ENCODE data around the gene RABGGTA. TPM values are rescaled to one million over a fixed set of nuclear protein-coding genes. Genes with fewer than 3 reads are reported as not detected.

The RABGGTA gene
- total and polyA plus RNA-seq, 2 donors (not counting 1 experiment from before 2014, with no cell fraction given), result 15.1 to 21.0 TPM

DNA sequence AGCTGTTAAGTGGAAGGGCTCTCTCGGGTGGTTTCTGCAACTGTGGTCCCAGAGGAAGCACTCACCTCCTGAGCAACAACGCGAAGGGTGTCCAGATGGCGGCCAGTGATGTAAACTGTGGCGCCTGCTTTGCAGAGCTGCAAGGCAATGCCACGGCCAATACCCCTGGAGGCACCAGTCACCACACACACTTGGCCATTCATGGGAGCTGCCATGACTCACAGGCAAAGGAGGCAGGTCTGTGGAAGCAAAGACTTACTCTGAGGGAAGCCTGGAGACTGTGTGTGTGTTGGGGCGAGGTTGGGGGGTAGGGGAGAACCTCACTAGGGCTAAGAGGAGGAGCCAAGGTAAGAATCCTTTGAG lies 27.5 kb upstream of the RABGGTA start:
- peaks cover 11% of the 10 kb centered on the region for H3K79me2 ChIP-seq (ENCODE audit: control insufficient read depth, insufficient read depth, low read length)
- peak overlapping the region; percentile 88 for H3K27ac ChIP-seq (ENCODE audit: insufficient read depth, low read length)
- H3K4me3 ChIP-seq (replicated peaks in 1 of 4; ENCODE audit: control extremely low read depth in 1 of 4, insufficient read depth in 1 of 4, low read depth in 3 of 4, low read length in 4 of 4), result peak overlapping the region; percentile 95 to 99 (median 96)
- H3K36me3 ChIP-seq (ENCODE audit: control insufficient read depth, insufficient read depth, low read length), result peaks cover 20% of the 10 kb centered on the region
- no peak for TF ChIP-seq EZH2 (IDR thresholded peaks at IDR 0.05; ENCODE audit: low read length, missing control alignments)
- TF ChIP-seq, protein P1, sequence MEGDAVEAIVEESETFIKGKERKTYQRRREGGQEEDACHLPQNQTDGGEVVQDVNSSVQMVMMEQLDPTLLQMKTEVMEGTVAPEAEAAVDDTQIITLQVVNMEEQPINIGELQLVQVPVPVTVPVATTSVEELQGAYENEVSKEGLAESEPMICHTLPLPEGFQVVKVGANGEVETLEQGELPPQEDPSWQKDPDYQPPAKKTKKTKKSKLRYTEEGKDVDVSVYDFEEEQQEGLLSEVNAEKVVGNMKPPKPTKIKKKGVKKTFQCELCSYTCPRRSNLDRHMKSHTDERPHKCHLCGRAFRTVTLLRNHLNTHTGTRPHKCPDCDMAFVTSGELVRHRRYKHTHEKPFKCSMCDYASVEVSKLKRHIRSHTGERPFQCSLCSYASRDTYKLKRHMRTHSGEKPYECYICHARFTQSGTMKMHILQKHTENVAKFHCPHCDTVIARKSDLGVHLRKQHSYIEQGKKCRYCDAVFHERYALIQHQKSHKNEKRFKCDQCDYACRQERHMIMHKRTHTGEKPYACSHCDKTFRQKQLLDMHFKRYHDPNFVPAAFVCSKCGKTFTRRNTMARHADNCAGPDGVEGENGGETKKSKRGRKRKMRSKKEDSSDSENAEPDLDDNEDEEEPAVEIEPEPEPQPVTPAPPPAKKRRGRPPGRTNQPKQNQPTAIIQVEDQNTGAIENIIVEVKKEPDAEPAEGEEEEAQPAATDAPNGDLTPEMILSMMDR (conservative IDR thresholded peaks at IDR 0.05 in 1 of 2, IDR thresholded peaks at IDR 0.05 in 1 of 2; ENCODE audit: low read depth in 1 of 2, low read length in 2 of 2), result no peak
- peak overlapping the region; percentile 98 for H2AFZ ChIP-seq (ENCODE audit: low read length)
- H3K9me3 ChIP-seq (ENCODE audit: control insufficient read depth, insufficient read depth, low read depth, low read length), result no peaks in the 10 kb centered on the region
- H3K27me3 ChIP-seq (ENCODE audit: control insufficient read depth, insufficient read depth, low read length), result no peaks in the 10 kb centered on the region
- H3K4me2 ChIP-seq (ENCODE audit: extremely low read depth, insufficient read depth, low read length), result peak overlapping the region; percentile 98
- H3K4me1 ChIP-seq (ENCODE audit: control insufficient read depth, extremely low read depth, insufficient read depth, low read length), result peaks cover 10% of the 10 kb centered on the region
- H3K9ac ChIP-seq (ENCODE audit: insufficient read depth, low read length), result no peak overlapping the region
- no peaks in the 10 kb centered on the region for H4K20me1 ChIP-seq (ENCODE audit: control insufficient read depth, extremely low read depth, insufficient read depth, low read length)
- peak; percentile 20 to 82 for DNase-seq (ENCODE audit: low read depth in 2 of 2)

GRCh38 chr14:24297190-24297964 lies 26.0 kb upstream of the RABGGTA start:
- H3K79me2 ChIP-seq (ENCODE audit: control insufficient read depth, insufficient read depth, low read length), result peaks cover 11% of the 10 kb centered on the region
- no peak overlapping the region for H3K4me3 ChIP-seq (replicated peaks in 1 of 4; ENCODE audit: control extremely low read depth in 1 of 4, insufficient read depth in 1 of 4, low read depth in 3 of 4, low read length in 4 of 4)
- H3K4me1 ChIP-seq (ENCODE audit: control insufficient read depth, extremely low read depth, insufficient read depth, low read length), result peaks cover 10% of the 10 kb centered on the region
- H3K9ac ChIP-seq (ENCODE audit: insufficient read depth, low read length), result no peak overlapping the region
- H3K9me3 ChIP-seq (ENCODE audit: control insufficient read depth, insufficient read depth, low read depth, low read length), result no peaks in the 10 kb centered on the region
- no peaks in the 10 kb centered on the region for H3K27me3 ChIP-seq (ENCODE audit: control insufficient read depth, insufficient read depth, low read length)
- peak in 1 of 2 donors; percentile 20 for DNase-seq (ENCODE audit: low read depth in 2 of 2)
- no peak overlapping the region for H3K4me2 ChIP-seq (ENCODE audit: extremely low read depth, insufficient read depth, low read length)
- H3K27ac ChIP-seq (ENCODE audit: insufficient read depth, low read length), result no peak overlapping the region
- no peaks in the 10 kb centered on the region for H4K20me1 ChIP-seq (ENCODE audit: control insufficient read depth, extremely low read depth, insufficient read depth, low read length)
- H3K36me3 ChIP-seq (ENCODE audit: control insufficient read depth, insufficient read depth, low read length), result peaks cover 16% of the 10 kb centered on the region
- TF ChIP-seq EZH2 (IDR thresholded peaks at IDR 0.05; ENCODE audit: low read length, missing control alignments), result no peak
- TF ChIP-seq, protein P1 (conservative IDR thresholded peaks at IDR 0.05 in 1 of 2, IDR thresholded peaks at IDR 0.05 in 1 of 2; ENCODE audit: low read depth in 1 of 2, low read length in 2 of 2), result peak; percentile 27 to 52
- H2AFZ ChIP-seq (ENCODE audit: low read length), result no peak overlapping the region

GRCh38 chr14:24296341-24297157 lies 25.2 kb upstream of the RABGGTA start:
- Histone ChIP-seq H2AFZ (ENCODE audit: low read length) (peak overlapping the region; percentile 11), H3K79me2 (ENCODE audit: control insufficient read depth, insufficient read depth, low read length) (peaks cover 11% of the 10 kb centered on the region), H3K27ac (ENCODE audit: insufficient read depth, low read length) (peak overlapping the region; percentile 58), H3K9ac (ENCODE audit: insufficient read depth, low read length) (no peak overlapping the region), H3K36me3 (ENCODE audit: control insufficient read depth, insufficient read depth, low read length) (peaks cover 18% of the 10 kb centered on the region), H3K27me3 (ENCODE audit: control insufficient read depth, insufficient read depth, low read length) (no peaks in the 10 kb centered on the region), H3K4me3 (replicated peaks in 1 of 4; ENCODE audit: control extremely low read depth in 1 of 4, insufficient read depth in 1 of 4, low read depth in 3 of 4, low read length in 4 of 4) (no peak overlapping the region), H3K4me2 (ENCODE audit: extremely low read depth, insufficient read depth, low read length) (no peak overlapping the region), H3K4me1 (ENCODE audit: control insufficient read depth, extremely low read depth, insufficient read depth, low read length) (peaks cover 10% of the 10 kb centered on the region), H4K20me1 (ENCODE audit: control insufficient read depth, extremely low read depth, insufficient read depth, low read length) (no peaks in the 10 kb centered on the region), H3K9me3 (ENCODE audit: control insufficient read depth, insufficient read depth, low read depth, low read length) (no peaks in the 10 kb centered on the region)
- no peak for TF ChIP-seq EZH2 (IDR thresholded peaks at IDR 0.05; ENCODE audit: low read length, missing control alignments)
- TF ChIP-seq, protein P1 (conservative IDR thresholded peaks at IDR 0.05 in 1 of 2, IDR thresholded peaks at IDR 0.05 in 1 of 2; ENCODE audit: low read depth in 1 of 2, low read length in 2 of 2), result peak; percentile 71 to 82
- DNase-seq (ENCODE audit: low read depth in 2 of 2), result peak; percentile 89 to 92
